Activated naive CD4-positive, alpha-beta T cell treated with anti-CD3 and anti-CD28 coated beads, Interleukin-2, amount 50 U/mL, for 16 hours (primary cell): ENCODE measurements around the gene MAGEA9.
"Not testable (repeated sequence)": the region's sequence is repeated elsewhere in the genome, so short reads cannot be mapped to it uniquely, and the experiment has no call there.

ENCODE experiments used
- DNase-seq: peaks from one replicate; pipeline ENCODE4 v3.0.0-alpha.2; 2020

Gene MAGEA9, protein sequence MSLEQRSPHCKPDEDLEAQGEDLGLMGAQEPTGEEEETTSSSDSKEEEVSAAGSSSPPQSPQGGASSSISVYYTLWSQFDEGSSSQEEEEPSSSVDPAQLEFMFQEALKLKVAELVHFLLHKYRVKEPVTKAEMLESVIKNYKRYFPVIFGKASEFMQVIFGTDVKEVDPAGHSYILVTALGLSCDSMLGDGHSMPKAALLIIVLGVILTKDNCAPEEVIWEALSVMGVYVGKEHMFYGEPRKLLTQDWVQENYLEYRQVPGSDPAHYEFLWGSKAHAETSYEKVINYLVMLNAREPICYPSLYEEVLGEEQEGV

DNA sequence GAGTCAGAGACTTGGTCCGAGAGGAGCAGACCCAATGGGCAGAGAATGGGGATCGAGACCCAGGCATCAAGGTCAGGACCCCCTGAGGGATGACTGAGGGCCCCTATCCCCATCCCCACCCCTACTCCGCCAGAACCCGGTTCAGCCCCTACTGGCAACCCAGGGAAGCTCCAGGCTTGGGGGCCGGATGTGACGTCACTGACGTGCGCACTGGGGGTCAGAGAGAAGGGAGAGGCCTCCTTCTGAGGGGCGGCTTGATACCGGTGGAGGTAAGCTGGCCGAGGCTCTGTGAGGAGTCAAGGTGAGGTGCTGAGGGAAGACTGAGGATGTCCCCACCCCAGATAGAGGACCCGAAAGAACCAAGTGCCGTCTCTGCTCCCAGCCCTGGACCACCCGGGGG lies at the start of gene MAGEA9:
Gene MAGEA9, plus strand, starts transcription at position 204 of the 400 bp plus-strand sequence. CDS start 4,281 bp downstream, outside the sequence.
- DNase-seq: not testable (repeated sequence)

DNA sequence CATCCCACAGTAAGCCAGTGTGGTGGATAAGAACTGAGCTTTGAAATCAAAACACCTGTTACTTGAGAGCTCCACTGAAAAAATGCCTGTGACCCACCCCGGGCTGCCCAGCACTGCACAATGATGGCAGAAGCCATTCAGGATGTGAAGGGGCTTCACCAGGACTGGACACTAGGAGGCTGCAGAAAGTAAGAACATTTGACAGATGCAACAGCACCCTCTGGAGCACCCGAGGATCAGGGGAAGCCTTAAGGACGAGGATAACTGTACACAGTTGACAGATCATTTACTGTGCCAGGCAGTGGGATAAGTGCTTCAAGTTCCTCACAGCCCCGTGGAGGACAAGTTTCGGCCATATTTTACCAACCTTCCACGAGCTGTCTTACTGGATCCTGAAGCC lies 39.5 kb upstream of the MAGEA9 start:
- DNase-seq: not testable (repeated sequence)

DNA sequence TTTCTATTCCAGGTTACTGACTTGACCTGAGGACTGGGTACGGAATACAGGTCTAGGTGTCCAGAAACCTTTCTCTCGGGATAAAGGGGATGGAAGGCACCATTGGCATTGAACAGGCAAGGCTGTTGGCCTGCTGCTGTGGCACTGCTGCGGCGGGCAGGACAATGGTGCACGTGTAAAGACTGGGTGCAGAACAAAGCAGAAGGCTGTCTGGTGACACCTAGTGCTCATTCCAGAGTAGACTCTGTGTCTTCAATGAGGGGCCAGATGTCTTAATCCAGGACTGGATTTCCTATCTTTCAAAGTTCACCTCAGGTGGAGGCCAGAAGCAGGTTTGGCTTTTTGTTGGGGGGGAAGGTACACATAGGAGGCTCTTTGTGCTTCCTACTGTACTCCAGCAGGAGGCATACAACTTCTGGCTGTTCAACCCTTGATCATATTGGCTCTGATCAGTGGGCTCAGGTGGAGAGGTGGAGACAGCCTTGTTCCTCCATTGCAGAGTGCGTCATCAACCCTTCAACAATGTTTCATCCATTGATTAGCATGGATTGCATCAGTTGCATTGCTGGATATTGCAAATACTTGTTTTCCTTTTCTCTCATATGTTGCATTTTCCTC lies 35.2 kb upstream of the MAGEA9 start:
- DNase-seq: not testable (repeated sequence)

- no peak for DNase-seq
These were observed 24.3 kb upstream of the MAGEA9 start for GRCh38 chrX:149757206-149758067.

DNA sequence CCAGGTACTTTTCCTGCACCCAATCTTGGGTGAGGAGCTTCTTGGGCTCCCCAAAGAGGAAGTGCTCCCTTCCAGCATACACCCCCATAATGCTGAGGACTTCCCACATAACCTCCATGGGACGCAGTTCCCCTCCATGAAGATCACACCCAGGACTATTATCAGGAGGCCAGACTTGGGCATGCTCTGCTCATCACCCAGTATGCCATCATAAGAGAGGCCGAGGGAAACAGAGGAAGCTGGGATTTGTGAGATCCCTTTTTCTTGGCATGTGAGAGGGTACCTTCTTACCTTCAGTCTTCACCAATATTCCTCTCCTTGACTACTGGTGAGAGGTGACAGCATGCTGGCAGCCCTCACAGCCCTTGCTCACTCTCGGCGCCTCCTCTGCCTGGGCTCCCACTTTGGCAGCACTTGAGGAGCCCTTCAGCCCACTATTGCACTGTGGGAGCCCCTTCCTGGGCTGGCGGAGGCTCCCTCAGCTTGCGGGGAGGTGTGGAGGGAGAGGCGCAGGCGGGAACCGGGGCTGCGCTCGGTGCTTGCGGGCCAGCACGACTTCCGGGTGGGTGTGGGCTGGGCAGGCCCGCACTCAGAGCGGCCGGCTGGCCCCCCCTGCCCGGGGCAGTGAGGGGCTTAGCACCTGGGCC lies 23.5 kb upstream of the MAGEA9 start:
- DNase-seq: no peak

- not testable (repeated sequence) for DNase-seq
These were observed 23.0 kb upstream of the MAGEA9 start for GRCh38 chrX:149758715-149759078.

- no peak for DNase-seq
These were observed 21.9 kb upstream of the MAGEA9 start for GRCh38 chrX:149759824-149760223.

DNA sequence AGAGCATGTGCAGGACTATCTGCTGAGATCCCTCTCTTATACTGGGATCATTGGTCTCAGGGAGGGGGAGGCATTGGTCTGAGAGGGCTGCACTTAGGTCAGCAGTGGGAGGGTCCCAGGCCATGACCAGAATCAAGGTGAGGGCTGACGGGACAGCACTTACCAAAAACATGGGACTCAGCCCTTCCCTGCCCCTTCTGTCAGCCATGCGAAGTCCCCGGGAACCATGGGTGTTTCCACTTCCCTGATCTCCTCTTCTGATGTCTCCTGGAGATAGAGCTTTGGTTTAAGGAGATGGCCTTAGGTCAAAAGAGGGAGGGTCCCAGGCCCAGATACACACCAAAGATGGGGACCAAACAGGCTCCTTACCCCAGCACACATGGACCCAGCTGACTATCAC lies 20.8 kb upstream of the MAGEA9 start:
- DNase-seq: no peak

- not testable (repeated sequence) for DNase-seq
These were observed 19.7 kb upstream of the MAGEA9 start for GRCh38 chrX:149761858-149762674.

DNA sequence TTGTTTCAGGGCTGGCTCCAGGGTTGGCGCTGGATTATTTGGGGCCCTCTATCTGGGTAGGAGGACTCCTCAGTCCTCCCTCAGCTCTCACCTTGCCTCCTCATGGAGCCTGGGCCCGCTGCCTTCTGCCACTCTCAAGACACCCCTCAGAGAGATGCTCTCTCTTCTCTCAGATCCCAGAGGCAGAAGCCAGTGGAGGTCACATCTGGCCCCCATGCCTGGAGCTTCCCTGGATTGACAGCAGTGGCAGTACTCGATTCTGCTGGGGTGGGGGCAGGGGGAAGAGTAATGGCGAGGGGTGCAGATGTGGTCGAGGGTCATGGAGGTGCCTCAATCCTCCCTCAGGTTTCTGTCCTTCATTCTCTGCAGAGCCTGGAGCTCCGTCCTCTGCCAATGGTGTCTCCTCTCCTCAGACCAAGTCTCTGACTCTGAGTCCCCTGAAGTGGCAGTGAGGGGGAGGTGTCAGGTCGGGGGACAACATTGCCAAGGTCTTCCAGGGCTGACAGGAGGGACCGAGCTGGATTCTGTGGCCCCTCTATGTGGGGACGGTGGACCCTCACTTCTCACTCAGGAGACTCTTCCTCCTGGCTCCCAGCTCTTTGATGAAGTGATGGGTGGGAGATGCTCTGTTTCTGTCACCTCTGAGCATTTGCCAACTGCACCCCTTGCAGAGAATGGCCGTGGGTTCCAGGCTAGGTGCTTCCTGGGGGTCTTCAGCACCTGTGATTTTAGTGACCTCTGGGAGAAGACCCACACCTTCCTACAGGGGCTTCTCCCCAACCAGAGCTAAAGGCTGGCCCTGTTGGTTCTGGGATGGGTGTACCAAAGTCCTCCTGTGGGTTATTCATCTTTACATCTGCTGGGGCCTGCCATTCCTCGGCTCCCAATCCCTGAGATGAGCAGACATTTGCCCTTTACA lies 18.8 kb upstream of the MAGEA9 start:
- no peak for DNase-seq

DNA sequence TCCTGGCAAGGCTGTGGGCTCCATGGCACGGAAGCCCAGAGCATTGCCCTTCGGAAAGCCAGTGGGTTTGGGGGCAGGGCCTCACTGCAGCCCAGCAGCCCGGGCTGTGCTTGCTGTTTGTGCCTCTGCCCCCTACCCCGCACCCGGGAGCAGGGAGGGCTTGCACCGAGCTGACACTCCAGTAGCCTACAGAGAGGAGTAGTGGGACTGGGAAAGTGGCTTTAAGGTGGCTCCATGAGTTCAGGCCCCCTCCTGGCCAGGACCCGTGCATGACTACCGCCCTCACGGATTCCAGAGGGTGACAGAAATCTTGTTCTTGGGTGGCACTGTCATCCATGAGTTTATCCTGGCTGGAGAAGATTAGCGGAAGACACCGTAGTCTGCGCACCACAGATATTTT lies 11.4 kb upstream of the MAGEA9 start:
- not testable (repeated sequence) for DNase-seq

DNA sequence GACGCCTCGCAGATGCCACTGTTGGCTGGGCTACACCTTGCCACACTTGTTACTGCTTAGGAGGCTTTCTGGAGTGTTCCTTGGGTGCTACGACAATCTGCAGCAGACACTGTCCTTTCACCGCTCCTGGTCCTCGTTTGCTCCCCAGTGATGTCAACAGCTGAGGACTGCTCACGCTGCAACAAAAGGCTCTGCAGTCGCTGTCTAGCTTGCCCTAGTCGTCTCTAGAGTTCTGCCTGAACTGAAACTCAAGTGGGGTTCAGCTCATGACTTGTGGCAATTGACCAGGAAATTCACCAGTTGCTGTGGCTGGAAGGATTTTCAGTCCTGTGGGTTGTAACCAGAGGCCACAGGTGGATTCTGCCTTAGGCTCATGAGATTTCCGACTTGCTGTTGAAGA lies 8.7 kb upstream of the MAGEA9 start:
- DNase-seq: not testable (repeated sequence)

- DNase-seq: not testable (repeated sequence)
These were observed 8.0 kb upstream of the MAGEA9 start, which contains the start of gene HSFX1 for GRCh38 chrX:149773768-149774167. TSS of gene HSFX1 (plus strand) at chrX:149774068. CDS start at chrX:149774682, 614 bp downstream.

- not testable (repeated sequence) for DNase-seq
These were observed 3.7 kb upstream of the MAGEA9 start for GRCh38 chrX:149777999-149778398.

DNA sequence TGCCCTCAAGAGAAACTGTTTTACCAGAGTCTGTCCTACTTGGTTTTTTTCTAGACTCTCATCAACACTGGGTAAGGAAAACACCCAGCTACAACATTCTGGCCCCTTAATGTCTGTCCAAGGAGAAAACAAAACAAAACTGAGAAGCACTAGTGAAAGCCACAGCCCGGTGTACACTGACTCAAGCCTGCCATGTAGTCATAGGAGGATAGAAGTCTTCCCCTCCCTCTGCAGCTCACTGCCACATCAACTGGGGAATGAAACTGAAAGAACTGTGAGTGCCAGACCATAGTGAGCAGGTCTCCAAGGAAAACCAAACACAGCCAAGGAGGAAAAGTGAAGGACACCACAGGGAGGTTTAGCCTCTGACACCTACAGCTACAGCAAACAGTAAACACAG lies 13.8 kb downstream of the MAGEA9 start:
- not testable (repeated sequence) for DNase-seq

- DNase-seq: no peak
These were observed 17.5 kb downstream of the MAGEA9 start for GRCh38 chrX:149799095-149799714.

DNA sequence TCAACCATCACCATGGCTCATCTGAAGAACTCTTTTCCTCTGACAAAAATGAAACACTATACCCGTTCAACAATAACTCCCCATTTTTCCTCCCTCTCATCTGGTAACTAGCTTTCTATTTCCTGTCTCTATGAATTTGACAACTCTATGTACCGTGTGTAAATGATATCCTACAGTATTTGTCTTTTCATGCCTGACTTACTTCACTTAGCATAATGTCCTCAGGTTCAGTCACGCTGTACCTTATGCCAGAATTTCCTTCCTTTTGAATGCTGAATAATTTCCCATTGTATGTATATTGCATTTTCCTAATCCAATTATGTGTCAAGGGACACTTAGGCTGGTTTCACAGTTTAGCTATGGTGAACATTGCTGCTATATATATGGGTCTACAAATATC lies 18.2 kb downstream of the MAGEA9 start:
- no peak for DNase-seq

DNA sequence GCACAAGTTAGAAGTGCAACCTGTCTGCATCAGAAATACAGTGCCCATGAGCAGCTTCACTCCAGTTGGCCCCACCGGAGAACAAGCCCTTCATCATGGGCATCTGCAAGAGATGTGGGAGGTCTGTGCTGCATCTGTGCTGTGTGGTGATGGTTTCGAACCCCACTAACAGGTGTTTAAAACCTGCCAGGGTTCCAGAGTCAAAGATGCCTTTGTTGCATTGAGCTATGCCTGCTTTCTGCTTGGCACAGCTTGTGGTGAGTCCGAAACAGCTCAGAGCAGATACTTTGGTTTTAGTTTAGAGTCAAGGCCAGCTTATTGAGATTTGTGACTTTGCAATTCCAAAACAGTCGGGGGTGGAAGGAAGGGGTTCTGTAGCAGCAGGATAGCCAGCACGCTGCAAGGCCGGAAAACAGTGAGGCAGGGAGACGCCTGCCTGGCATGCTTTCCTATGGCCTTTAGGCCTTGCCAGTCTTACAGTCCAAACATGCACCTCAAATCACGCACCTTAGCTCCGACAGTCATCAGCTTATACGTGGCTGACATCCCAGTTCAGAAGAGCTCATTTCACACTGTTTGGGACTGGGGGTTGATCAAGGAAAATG lies 21.8 kb downstream of the MAGEA9 start:
- no peak for DNase-seq

DNA sequence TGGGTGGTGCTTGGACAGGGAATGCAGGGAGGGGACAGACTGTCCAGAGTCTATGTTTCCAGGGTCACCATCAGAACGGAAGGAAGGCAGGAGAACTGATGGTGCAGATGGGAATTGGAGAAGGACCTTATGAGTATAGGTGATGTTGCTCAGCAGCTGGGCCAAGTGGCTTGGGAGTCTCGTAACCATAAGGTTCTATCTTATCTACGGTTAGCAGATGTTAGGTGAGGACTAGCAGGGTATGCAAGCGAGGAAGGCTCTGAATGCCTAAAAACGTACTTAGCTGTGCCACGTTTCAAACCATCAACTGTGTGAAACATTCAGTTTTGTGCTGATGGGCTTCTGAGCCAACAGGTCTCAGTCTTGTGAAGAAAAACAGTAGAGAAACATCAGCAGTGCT lies 22.4 kb downstream of the MAGEA9 start:
- DNase-seq: no peak
